Measurements from ENCODE around the gene CYTH3. TPM values are rescaled to one million over a fixed set of nuclear protein-coding genes. Genes with fewer than 3 reads are reported as not detected.
A peak's percentile ranks its signal among the peaks of the same experiment; 100 is the strongest.

The CYTH3 gene
- total and polyA plus RNA-seq, 10 donors = 2.5 to 28.1 (median 17.5) TPM

- Histone ChIP-seq H3K4me1 (peaks cover 7 to 80% (median 43%) of the 10 kb centered on the region in 6 donors), H3K27ac (peak overlapping the region in 6 of 8 donors; percentile 34 to 70 (median 60)), H3K4me3 (peak overlapping the region in 2 of 8 donors; percentile 2 to 27), H3K27me3 (replicated peaks in 1 of 7) (no peaks in the 10 kb centered on the region), H3K9me3 (no peaks in the 10 kb centered on the region), H3K36me3 (no peaks in the 10 kb centered on the region)
- TF ChIP-seq POLR2AphosphoS5 (IDR thresholded peaks at IDR 0.05) = peak in 1 of 3 donors; percentile 20
- TF ChIP-seq POLR2A (IDR thresholded peaks at IDR 0.05) = no peak
- TF ChIP-seq CTCF (IDR thresholded peaks at IDR 0.05 in 8 of 11, conservative IDR thresholded peaks at IDR 0.05 in 3 of 11) = no peak
- intact Hi-C loops (cut with DNase I; ENCODE audit: low total_unique reads) = loop anchor here (10.0 kb wide), 1 partner anchor 54 kb away; no protein-coding TSS in a partner anchor
- no peak for DNase-seq
- WGBS, 5 donors = 7 to 17% (median 11%) methylated on average over 9 of the region's 9 CpGs
Measured at GRCh38 chr7:6228361-6229229, 43.8 kb downstream of the CYTH3 start.

GRCh38 chr7:6227294-6227846, 45.1 kb downstream of the CYTH3 start:
- H3K27me3 ChIP-seq (replicated peaks in 1 of 7) = no peaks in the 10 kb centered on the region
- peak overlapping the region in 6 of 8 donors; percentile 13 to 70 (median 50) for H3K27ac ChIP-seq
- intact Hi-C loops (cut with DNase I; ENCODE audit: low total_unique reads) = loop anchor here (10.0 kb wide), 1 partner anchor 53 kb away; no protein-coding TSS in a partner anchor
- TF ChIP-seq POLR2AphosphoS5 (IDR thresholded peaks at IDR 0.05) = no peak
- TF ChIP-seq CTCF (IDR thresholded peaks at IDR 0.05 in 8 of 11, conservative IDR thresholded peaks at IDR 0.05 in 3 of 11) = no peak
- TF ChIP-seq POLR2A (IDR thresholded peaks at IDR 0.05) = no peak
- no peak for DNase-seq
- H3K4me1 ChIP-seq = peaks cover 0 to 68% (median 33%) of the 10 kb centered on the region in 6 donors
- WGBS, 5 donors = 72 to 81% (median 74%) methylated on average over 5 of the region's 5 CpGs
- no peaks in the 10 kb centered on the region for H3K36me3 ChIP-seq
- H3K4me3 ChIP-seq = no peak overlapping the region
- H3K9me3 ChIP-seq = peaks cover 0 to 3% (median 0%) of the 10 kb centered on the region in 8 donors

- intact Hi-C loops (cut with DNase I; ENCODE audit: low total_unique reads) = loop anchor here (10.0 kb wide), 1 partner anchor 51 kb away; no protein-coding TSS in a partner anchor
- H3K27me3 ChIP-seq (replicated peaks in 1 of 7) = no peaks in the 10 kb centered on the region
- H3K4me3 ChIP-seq = no peak overlapping the region
- no peaks in the 10 kb centered on the region for H3K36me3 ChIP-seq
- peaks cover 0 to 3% (median 0%) of the 10 kb centered on the region in 8 donors for H3K9me3 ChIP-seq
- peak overlapping the region in 5 of 8 donors; percentile 0 to 70 (median 29) for H3K27ac ChIP-seq
- H3K4me1 ChIP-seq = peaks cover 0 to 68% (median 30%) of the 10 kb centered on the region in 6 donors
- WGBS, 5 donors = 52 to 77% (median 64%) methylated on average over 3 of the region's 3 CpGs
- TF ChIP-seq POLR2A (IDR thresholded peaks at IDR 0.05) (no peak), POLR2AphosphoS5 (IDR thresholded peaks at IDR 0.05) (no peak), CTCF (IDR thresholded peaks at IDR 0.05 in 8 of 11, conservative IDR thresholded peaks at IDR 0.05 in 3 of 11) (no peak)
- DNase-seq = no peak
Measured at GRCh38 chr7:6226194-6226799, 46.1 kb downstream of the CYTH3 start.

All from spleen (tissue), 11 donors.